Vagina (tissue), 2 donors: ENCODE data around the gene EPYC.

Experiments used
- CTCF ChIP-seq, 3 experiments: fragments of 450-650 bp in 2 of 3; fragments of 200-600 bp in 1 of 3; sonication (generic) in 1 of 3; IDR thresholded peaks; one replicate each; pipeline ENCODE4 v1.5.1; 2017 to 2019; ENCODE audit warnings: antibody characterized with exemption in 3 of 3, mild to moderate bottlenecking in 2 of 3, moderate library complexity in 2 of 3
- POLR2A ChIP-seq, 2 donors: fragments of 450-650 bp; IDR thresholded peaks; one replicate each; pipeline ENCODE4 v1.6.1; 2017; ENCODE audit warnings: antibody characterized with exemption in 2 of 2, mild to moderate bottlenecking in 2 of 2, moderate library complexity in 2 of 2
- POLR2AphosphoS5 ChIP-seq, 2 donors: sonication (generic); formaldehyde crosslinking; IDR thresholded peaks; one replicate each; pipeline ENCODE4 v1.9.0; 2017; ENCODE audit warnings: antibody characterized with exemption in 2 of 2, mild to moderate bottlenecking in 2 of 2, low read depth in 1 of 2; ENCODE audit not compliant: insufficient read depth in 1 of 2

GRCh38 chr12:90977224-90977623, 27.5 kb downstream of the EPYC start:
- no peak for TF ChIP-seq CTCF (IDR thresholded peaks at IDR 0.05)
- no peak for TF ChIP-seq POLR2AphosphoS5 (IDR thresholded peaks at IDR 0.05; ENCODE audit: insufficient read depth in 1 of 2, low read depth in 1 of 2)
- TF ChIP-seq POLR2A (IDR thresholded peaks at IDR 0.05) = no peak
